GM21423 (cell line): ENCODE data around the gene F10.
"Not testable (repeated sequence)": the region's sequence is repeated elsewhere in the genome, so short reads cannot be mapped to it uniquely, and the experiment has no call there.

ENCODE experiments used
- ATAC-seq: cut with Tn5 transposase; IDR thresholded peaks from one replicate; pipeline ENCODE4 v1.9.1; 2021; ENCODE audit warnings: mild to moderate bottlenecking, moderate library complexity; ENCODE audit not compliant: unreplicated experiment

Gene F10

DNA sequence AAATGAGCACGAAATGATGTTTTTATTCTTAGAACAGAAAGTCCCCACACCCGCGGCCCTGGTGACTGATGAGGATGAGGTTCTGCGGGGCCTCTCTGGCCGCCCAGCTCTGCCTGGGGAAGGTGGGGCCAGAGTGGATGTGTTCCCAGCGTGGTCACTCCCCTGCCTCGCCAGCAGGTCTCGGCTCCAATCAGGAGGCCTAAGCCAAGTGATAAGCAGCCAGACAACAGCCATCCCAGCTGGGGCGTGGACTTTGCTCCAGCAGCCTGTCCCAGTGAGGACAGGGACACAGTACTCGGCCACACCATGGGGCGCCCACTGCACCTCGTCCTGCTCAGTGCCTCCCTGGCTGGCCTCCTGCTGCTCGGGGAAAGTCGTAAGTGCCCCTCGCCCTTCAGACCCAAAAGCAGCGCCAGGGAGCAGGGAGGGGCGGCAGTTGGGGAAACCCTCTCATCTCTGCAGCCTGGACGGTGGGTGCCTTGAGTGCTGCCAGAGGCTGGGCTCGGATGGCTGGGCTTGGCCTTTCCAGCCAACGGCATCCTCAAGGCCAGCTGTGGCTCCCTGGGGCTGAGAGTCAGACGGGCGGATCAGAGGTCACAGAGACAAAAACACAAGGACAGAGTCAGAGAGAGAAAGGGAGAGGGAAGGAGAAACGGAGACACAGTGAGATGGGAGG lies at the start of gene F10:
F10 (plus strand) TSS at position 250 of the 676 bp plus-strand sequence; CDS start at position 307, 57 bp downstream.
- no peak for ATAC-seq

DNA sequence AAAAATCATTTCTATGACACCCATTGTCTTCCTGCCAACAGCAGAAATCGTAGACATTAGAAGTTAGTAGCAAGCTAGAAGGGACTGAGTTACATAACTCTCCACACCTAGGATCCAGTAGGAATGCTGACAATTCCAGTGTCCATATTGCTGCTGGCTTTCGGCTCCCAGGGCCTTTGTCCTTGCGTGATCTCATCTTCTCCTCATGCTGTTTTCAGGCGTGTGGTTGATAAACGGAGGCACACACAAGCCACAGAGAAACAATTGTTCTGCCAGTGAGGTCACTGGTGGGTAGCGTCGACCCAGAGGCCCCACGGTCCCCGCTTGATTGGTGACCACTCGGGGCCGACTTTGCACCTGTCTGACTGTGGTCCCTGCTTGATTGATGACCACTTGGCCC lies 48.7 kb upstream of the F10 start:
- no peak for ATAC-seq

DNA sequence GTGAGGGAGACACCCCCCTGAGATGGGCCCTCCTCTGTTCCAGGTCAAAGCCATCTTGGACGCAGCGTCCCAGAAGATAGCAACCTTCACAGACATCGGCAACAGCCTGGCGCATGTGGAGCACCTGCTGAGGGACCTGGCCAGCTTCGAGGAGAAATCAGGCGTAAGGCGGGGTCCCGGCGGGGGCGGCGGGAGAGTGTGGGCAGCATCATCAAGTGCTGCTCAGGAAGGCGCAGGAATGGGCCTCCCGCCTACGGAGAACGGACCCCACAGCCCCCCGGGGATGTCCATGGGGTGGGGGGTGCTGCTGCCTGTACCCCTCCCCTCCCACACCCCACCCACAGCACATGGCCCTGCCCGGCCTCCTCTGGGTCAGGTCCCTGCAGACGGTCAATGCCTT lies 48.2 kb upstream of the F10 start:
- ATAC-seq = no peak

DNA sequence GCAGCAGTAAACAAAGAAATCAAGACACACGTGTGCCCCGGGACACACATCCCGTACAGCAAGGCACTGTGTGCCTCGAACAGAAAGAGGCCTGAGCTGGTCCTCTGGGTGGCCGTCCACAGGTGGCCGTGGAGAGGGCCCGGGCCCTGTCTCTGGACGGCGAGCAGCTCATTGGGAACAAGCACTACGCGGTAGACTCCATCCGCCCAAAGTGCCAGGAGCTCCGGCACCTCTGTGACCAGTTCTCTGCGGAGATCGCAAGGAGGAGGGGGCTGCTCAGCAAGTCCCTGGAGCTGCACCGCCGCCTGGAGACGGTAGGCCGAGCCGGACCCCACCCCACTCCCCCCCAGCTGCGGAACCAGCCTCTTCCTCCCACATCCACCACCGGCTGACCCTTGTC lies 47.7 kb upstream of the F10 start:
- ATAC-seq = no peak

DNA sequence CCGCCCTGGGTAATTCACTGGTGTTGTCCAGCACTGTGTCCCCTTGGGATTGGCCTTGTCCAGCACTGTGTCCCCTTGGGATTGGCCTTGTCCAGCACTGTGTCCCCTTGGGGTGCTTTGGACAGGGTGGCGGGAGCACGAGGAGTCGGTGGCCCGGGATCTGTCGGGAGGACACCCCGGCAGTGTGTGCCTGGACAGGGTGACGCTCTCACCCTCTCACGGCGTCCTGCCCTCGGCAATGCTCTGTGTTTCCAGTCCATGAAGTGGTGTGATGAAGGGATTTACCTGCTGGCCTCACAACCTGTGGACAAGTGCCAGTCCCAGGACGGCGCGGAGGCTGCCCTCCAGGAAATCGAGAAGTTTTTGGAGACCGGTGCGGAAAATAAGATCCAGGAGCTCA lies 46.9 kb upstream of the F10 start:
- no peak for ATAC-seq

DNA sequence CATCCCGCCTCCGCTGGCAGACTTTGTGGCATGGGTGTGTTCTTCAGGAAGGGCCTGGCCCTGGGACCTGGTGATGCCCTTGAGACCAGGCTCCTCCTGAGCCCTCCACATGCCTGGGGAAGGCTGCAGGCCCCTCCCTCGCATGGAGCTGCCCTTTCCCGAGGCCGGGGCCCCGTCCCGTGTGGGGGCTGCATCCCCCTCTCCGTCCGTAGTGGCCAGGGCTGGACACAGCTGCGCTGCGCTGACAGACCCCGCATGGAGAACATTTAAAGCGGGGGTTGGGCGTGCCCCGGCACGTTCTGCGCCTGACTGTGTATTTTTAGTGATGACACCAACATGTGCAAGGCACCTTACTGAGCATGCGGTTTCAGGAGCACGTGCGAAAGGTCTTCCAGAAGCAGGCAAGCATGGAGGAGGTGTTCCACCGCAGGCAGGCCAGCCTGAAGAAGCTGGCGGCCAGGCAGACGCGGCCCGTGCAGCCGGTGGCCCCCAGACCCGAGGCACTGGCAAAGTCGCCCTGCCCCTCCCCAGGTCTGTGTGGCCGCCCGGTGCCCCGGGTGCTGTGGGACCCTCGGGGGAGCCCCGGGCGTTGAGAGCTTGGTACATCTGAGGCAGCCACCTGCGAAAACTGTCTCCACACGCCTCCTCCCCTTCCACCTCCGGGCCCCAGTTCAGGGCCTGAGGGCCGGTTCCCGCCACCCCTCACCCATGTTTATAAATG lies 45.8 kb upstream of the F10 start:
- no peak for ATAC-seq

DNA sequence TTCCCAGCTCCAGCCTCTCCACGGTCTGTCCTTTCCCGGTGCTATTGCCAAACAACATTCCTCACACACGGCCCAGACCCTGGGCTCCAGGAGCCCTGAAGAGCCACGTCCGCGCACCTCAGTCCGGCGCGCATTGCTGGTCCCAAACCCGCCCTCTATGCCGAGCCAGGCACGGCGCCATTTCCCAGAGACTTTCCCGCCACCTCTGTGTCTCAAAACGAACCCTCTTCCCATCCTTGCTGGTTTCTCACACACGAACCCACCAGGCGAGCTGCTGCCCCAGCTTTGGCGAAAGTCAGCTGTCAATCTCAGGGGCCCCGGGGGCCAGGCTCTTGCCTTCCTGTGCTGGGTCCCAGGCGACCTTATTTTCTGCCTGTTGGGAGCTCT lies 45.0 kb upstream of the F10 start:
- ATAC-seq = no peak

DNA sequence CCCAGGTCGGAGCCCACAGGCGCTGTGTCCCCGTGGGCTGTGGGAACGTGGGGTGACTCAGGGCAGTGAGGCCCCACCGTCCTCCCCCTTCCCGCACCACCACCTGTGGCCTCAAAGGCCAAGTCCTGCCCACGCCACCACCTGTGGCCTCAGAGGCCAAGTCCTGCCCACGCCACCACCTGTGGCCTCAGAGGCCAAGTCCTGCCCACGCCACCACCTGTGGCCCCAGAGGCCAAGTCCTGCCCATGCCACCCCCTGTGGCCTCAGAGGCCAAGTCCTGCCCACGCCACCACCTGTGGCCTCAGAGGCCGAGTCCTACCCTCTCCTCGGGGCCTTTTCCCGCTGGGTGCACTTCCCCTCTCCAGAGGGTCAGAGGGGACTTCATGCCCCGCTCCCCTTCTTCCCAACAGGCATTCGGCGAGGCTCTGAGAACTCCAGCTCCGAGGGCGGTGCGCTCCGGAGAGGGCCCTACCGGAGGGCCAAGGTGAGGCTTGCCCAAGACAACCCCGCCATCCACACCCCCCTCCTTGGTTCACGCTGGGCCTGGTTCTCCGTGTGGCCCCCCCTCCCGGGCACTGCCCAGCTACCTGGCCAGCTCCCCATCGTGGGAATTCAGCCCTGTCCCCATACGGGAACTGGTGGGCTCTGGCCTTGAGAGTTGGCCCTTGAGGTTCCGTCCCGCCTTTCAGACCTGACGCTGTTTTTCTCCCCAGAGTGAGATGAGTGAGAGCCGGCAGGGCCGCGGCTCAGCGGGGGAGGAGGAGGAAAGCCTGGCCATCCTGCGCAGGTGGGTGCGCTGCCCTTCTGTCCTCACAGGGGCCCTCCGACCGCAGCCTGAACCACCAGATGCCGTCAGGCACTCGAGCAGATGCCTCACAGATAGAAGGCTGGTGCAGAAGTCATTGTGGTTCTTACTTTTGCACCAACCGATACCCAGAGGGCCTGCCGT lies 44.4 kb upstream of the F10 start:
- ATAC-seq = no peak

DNA sequence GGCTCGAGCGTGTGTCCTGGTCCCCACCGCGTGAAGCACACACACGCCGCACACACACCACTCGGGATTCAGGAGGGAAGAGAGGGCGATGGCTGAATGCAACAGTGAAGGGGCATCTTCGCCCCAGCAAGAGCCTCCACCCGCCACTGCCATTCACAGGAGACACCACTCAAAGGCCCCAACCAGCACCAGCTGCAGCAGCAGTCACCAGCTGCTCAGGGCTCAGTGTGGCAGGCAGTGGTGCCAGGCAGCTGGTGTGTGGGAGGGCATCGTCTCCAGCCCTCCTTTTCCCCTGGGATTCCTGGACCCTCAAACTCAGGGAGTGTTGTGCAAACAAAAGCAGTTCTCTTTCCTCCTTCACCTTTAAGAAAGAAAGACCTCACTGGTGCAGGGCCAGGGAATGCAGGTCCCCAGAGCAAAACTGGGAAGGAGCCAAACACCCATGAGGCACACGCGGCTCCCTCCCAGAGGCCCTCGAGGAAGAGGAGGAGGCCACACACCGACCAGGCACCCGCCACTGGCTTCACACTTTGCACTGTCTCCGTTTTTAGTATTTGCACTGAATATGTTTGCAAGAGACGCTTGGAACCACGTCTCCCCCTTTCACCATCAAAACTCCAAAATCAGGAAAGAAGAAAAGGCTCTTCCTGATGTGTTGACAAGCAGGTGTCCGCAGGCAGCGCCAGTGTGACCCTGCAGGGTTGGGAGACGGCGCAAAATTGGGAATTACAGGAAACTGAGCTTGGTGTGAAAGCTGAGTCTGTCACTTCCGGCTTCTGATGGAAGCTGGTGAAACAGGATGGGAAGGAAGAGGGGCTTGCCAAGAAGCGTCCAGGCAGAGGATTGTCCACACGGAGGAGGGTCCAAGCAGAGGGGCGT lies 43.5 kb upstream of the F10 start:
- no peak for ATAC-seq

DNA sequence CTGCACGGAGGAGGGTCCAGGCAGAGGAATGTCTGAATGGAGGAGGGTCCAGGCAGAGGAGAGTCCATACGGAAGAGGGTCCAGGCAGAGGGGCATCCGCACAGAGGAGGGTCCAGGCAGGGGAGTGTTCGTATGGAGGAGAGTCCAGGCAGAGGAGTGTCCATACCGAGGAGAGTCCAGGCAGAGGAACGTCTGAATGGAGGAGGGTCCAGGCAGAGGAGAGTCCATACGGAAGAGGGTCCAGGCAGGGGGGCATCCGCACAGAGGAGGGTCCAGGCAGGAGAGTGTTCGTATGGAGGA lies 42.9 kb upstream of the F10 start:
- not testable (repeated sequence) for ATAC-seq

DNA sequence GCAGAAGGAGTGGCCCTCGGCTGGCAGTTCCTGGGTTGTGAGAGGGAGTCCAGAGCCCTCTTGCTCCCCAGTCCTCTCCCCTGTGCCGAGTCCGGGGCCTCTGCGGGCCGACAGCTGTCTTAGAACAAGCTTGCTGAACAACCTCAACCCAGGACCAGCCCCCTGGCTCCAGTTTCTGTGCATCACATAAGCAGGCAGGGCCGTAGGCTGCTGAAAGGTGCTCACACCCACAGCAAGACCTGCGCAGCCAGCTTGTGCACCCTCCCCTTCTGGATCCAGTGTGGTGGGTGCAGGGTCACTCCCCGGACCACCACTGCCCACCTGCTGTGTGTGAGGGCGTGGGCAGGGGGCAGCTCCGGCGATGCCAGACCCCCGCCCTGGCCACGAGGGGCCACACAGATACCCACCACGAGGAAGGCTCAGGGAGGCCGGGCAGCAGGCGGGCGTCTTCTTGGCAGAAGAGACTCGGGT lies 42.2 kb upstream of the F10 start:
- no peak for ATAC-seq

DNA sequence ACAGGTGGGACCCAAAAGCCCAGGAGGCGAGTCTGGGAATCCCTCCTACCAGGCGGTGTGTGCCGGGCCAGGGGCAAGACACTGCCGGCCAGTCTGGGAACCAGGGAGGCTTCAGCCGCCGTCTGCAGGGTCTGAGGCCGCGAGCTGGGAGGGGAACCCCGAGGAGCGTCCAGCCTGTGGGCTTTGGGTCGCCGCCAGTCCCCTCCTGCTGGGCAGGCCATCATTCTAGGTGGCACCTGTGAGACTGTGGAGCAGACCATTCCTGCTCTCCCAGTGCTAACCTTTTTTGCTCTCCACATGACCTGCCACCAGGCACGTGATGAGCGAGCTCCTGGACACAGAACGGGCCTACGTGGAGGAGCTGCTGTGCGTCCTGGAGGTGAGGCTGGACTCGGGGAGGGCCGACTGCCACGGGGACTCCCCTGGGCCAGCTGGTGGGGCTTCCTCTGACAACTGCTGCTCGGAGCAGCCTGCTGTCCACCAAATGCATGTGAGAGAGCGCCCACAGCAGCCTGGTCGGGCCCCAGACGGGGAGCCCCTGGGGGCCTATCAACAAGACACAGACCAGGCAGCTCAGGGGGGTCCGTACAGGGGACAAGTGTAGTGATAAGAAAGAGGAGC lies 41.6 kb upstream of the F10 start:
- ATAC-seq = no peak

DNA sequence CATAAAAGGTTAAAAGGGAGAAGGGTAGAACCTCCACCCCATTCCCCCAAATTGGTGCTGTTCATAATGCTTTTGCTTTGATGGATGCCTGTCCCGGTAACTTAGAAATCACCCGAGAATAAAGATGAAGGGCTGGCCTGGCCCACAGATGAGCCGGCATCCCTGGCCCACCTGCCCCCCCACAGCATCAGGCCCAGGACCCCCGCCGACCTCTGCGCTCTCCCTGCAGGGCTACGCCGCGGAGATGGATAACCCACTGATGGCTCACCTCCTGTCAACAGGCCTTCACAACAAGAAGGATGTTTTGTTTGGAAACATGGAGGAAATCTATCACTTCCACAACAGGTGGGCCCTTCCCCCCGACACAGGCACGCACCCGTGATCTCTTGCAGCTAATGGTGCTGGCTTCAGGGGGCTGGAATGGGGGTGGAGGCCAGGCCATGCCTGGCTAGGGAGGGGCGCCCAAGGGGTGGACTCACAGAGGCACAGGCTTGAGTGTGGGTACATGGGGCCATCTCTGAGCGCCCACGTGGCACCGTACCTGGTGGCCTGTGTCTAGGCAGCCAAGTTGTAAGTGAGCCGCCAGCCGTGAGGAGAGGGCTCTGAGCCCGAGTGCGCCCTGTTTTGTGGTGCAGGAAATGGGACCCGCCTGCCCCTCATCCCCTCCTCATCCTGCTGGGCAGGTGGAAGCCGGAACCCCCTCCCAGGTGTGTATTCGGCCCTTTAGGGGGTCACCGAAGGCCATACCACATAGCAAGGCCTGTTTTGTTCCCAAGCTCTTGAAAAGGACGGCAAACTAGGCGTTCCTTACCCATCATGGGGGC lies 40.2 kb upstream of the F10 start:
- no peak for ATAC-seq

DNA sequence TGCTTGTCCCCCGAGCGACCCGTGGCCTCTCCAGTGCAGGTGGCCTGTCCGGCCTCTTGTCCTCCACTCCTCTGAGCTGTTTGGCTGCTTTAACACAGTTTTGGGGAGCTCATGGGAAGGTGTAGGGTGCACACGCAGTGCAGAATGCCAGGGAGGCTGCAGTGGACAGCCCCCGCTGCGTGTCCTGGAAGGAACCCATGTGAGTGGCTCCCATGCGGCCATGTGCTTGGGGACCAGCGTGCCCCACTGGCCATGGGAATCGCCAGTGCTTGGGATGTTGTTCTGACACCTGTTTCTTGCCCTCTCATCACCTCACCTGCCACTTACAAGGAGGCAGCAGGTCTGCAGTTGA lies 39.6 kb upstream of the F10 start:
- ATAC-seq = no peak

DNA sequence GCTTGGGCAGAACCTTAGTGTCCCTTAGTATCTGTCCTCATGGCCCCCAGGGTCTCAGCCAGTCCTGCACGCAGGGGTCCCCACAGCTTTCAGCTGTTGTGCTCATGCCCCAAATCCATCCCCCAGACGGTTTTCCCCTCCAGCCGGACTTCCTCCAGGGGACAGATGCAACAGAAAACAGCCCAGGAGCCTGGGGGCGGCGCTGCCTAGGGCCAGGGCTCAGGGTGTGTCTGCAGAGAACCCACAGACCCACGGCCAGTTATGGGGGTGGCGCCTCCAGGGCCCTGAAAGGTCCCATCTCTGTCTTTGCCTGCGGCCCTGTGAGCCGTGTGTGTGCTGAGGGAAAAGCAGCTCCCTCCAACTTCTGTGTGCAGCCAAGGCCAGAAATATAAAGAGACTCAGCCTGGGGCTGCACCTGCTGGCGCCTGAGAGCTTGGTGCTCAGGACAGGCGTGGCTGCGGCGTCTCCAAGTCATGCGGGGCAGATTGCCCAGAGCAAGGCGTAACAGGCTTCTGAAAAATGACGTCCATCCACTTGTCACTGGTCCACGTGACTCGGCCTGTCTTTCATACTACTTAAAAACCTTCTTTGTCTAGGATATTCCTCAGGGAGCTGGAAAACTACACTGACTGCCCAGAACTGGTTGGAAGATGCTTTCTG lies 39.1 kb upstream of the F10 start:
- no peak for ATAC-seq

DNA sequence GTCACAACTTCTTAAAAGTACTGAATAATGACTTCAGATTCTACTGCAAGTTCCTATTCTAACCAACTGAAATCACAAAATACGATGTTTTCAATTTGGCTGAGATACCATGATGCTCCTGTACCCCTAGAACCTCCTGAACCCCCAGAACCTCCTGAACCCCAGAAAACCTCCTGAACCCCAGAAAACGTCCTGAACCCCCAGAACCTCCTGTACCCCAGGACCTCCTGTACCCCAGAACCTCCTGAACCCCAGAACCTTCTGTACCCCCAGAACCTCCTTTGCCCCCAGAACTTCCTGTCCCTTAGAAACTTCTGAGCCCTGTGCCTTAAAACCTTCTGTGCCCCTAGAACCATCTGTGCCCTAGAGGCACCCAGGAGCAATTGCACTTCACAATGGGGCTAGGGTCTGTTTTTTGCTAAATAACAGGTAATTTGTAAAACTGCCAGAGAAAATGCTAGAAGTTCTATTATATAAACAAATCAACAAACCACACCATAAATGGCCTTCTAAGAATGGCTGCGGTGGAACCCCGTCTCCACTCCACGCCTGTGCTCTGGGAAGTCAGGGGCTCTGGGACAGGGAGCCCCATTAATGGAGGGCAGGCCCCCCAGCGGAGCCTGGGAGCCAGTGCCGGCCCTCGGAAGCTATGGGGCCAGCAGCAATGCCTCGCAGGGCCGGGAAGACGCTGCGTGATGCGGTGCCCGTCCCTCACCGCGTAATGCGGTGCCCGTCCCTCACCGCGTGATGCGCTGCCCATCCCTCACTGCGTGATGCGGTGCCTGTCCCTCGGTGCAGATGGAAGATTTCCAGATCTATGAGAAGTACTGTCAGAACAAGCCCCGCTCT lies 38.3 kb upstream of the F10 start:
- ATAC-seq = no peak

DNA sequence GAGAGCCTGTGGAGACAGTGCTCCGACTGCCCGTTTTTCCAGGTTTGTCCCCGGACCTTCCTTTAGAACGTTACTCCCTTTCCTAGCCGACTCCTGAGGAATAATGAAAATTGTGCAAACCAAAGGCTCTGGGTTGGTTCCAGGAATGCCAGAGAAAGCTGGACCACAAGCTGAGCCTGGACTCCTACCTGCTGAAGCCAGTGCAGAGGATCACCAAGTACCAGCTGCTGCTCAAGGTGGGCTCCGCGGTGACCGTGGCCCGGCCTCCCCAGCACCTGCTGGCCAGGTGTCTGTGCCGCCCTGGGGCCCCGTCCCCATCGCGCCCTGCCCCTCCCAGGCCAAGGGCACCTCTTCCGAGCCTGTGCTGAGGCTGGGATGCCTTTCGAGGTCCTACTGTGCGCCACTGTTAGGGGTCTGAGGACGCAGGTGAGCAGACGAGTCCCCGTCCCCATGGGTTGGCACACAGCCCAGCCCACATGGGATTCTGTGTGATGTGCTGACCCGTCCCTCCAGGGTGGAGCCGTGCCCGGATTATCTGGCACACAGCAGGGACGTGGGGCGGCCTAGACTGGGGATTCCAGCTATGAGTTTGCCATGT lies 37.6 kb upstream of the F10 start:
- ATAC-seq = no peak
